K562 (cell line): ENCODE data around the gene SEMA4F. TPM values are rescaled to one million over a fixed set of nuclear protein-coding genes. Genes with fewer than 3 reads are reported as not detected.

ENCODE experiments used
- CXXC5 ChIP-seq: fragments of 250-450 bp; sonication (Bioruptor Pico); IDR thresholded peaks from 2 replicates; pipeline ENCODE4 v1.8.0; 2022; ENCODE audit warnings: inconsistent platforms, mild to moderate bottlenecking, moderate library complexity
- HEY1 ChIP-seq: fragments of 250-450 bp; sonication (Bioruptor Pico); IDR thresholded peaks from 2 replicates; pipeline ENCODE4 v1.5.0; 2020; ENCODE audit warnings: mild to moderate bottlenecking, moderate library complexity, borderline replicate concordance
- KAT2B ChIP-seq: IDR thresholded peaks from one replicate; pipeline ENCODE4 v1.6.1; 2012; ENCODE audit warnings: low read depth, mild to moderate bottlenecking, control low read depth, inconsistent platforms, low read length, moderate library complexity
- KAT8 ChIP-seq: fragments of 450-650 bp; IDR thresholded peaks from 2 replicates; pipeline ENCODE4 v1.6.1; 2016; ENCODE audit warnings: low read depth, mild to moderate bottlenecking
- MAFF ChIP-seq: IDR thresholded peaks from 2 replicates; pipeline ENCODE4 v1.6.1; 2012; ENCODE audit warnings: low read length, improper control_type of control experiment
- MAZ ChIP-seq, 2 experiments: fragments of 450-650 bp in 1 of 2; sonication (generic) in 1 of 2; formaldehyde crosslinking; IDR thresholded peaks in 1 of 2; conservative IDR thresholded peaks in 1 of 2; 2 replicates each; pipeline versions ENCODE4 v1.4.0 to v1.5.0; 2020; ENCODE audit warnings: mild to moderate bottlenecking in 1 of 2, missing genetic modification reagents in 1 of 2
- MYBL2 ChIP-seq, 2 experiments: fragments of 450-650 bp in 1 of 2; sonication (generic) in 1 of 2; formaldehyde crosslinking in 1 of 2; IDR thresholded peaks; 2 replicates each; pipeline versions ENCODE4 v1.6.1 to v1.8.1; 2017 to 2022; ENCODE audit warnings: borderline replicate concordance in 1 of 2, inconsistent platforms in 1 of 2, low read depth in 1 of 2, mild to moderate bottlenecking in 1 of 2, missing genetic modification reagents in 1 of 2, moderate library complexity in 1 of 2
- PCBP2 ChIP-seq: fragments of 200-400 bp; formaldehyde crosslinking; IDR thresholded peaks from 2 replicates; pipeline ENCODE4 v1.6.1; 2018; ENCODE audit warnings: low read length, low read depth, mild to moderate bottlenecking, moderate library complexity; ENCODE audit not compliant: poor library complexity, severe bottlenecking
- POLR2G ChIP-seq: fragments of 200-400 bp; formaldehyde crosslinking; IDR thresholded peaks from 2 replicates; pipeline ENCODE4 v1.6.1; 2017; ENCODE audit warnings: low read depth, mild to moderate bottlenecking, antibody characterized with exemption, low read length, moderate library complexity
- PTTG1 ChIP-seq: fragments of 450-650 bp; IDR thresholded peaks from 2 replicates; pipeline ENCODE4 v1.6.1; 2016; ENCODE audit warnings: low read depth, mild to moderate bottlenecking, missing genetic modification characterization, missing compliant biosample characterization
- TBL1XR1 ChIP-seq, 2 experiments: IDR thresholded peaks; 2 replicates each; pipeline ENCODE4 v1.6.1; 2012; ENCODE audit warnings: improper control_type of control experiment in 2 of 2, low read length in 2 of 2, mild to moderate bottlenecking in 1 of 2
- YY1 ChIP-seq, 3 experiments: IDR thresholded peaks; 2 replicates each; pipeline ENCODE4 v1.6.1; 2011; ENCODE audit warnings: low read length in 2 of 3, mild to moderate bottlenecking in 2 of 3, moderate library complexity in 2 of 3, borderline replicate concordance in 1 of 3, control low read depth in 1 of 3, low read depth in 1 of 3; ENCODE audit not compliant: insufficient read depth in 3 of 3, insufficient replicate concordance in 2 of 3, control insufficient read depth in 1 of 3, insufficient read length in 1 of 3; ENCODE audit errors: extremely low read depth in 1 of 3
- ZNF696 ChIP-seq: fragments of 250-450 bp; sonication (Bioruptor Pico); conservative IDR thresholded peaks from 2 replicates; pipeline ENCODE4 v1.4.0; 2020; ENCODE audit warnings: mild to moderate bottlenecking, moderate library complexity
- polyA plus RNA-seq, 8 experiments: library from polyadenylated mRNA; depleted of rRNA in 4 of 8; stranded (reverse) in 5 of 8; unstranded in 3 of 8; fragments of >200 nt; fragmentation: Nextera tagmentation in 2 of 8; fragmentation: Illumina TruSeq in 1 of 8; extraction: Ambion mirVana in 2 of 8; extraction: Trizol in 1 of 8; gene quantifications; 2 replicates each; pipeline versions ENCODE4 v1.2.1 to v1.2.3, GENCODE V29; 2011 to 2014; ENCODE audit warnings: inconsistent platforms in 1 of 8, missing spikeins in 1 of 8
- total RNA-seq, 7 experiments: library from RNA; depleted of rRNA in 6 of 7; stranded (reverse); fragments of >200 nt in 6 of 7; fragmentation: Illumina TruSeq in 2 of 7; extraction: Trizol in 2 of 7; gene quantifications; 2 replicates each; pipeline versions ENCODE4 v1.2.1 to v1.2.3, GENCODE V29; 2011 to 2021; ENCODE audit warnings: low replicate concordance in 1 of 7
- TF ChIP-seq, protein P1 (sequence below): IDR thresholded peaks from 2 replicates; pipeline ENCODE4 v1.6.1; 2011; ENCODE audit warnings: borderline replicate concordance, low read depth, mild to moderate bottlenecking, moderate library complexity, low read length; ENCODE audit not compliant: insufficient read depth, poor library complexity, severe bottlenecking
- TF ChIP-seq, protein P2 (sequence below): fragments of 450-650 bp; IDR thresholded peaks from one replicate; pipeline ENCODE4 v1.6.1; 2018; ENCODE audit warnings: mild to moderate bottlenecking, moderate library complexity; ENCODE audit not compliant: partially characterized antibody

SEMA4F gene
- total and polyA plus RNA-seq, 9 of the 15 experiments (the other 6 are each of a cell fraction or from before 2014, with no cell fraction given): 0.08 to 1.6 (median 0.33) TPM

DNA sequence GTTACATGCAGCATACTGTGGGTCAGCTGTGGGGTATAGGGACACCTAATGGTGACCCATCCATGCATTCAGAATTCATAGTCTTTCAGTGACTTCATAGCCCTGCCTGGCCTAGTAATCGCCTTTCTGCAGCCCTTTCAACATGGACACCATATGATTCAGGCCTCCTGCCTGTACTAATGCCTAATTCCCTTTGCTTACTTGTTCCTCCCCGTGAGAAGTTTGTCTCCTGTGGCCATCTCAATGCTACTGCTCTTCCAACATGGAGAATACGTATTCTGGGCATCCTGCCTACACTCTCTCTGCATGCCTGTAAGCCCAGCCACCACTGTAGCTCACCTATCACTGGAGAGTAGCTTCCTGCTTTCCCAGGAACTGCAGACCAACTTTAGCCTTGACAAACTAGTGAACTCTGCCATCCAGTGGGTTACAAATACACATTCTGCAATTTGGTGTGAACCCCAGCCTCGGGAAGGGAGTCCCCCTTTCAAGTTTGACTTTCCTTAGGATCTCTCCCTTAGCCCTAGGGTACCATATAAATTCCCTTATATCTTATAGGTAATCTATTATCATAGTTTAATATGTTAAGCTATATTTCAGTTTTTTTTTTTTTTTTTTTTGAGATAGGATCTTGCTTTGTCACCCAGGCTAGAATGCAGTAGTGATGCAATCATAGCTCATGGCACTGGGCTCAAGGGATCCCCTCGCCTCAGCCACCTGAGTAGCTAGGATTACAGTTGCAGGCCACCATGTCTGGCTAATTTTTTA lies 28.2 kb upstream of the SEMA4F start (continued):
- TF ChIP-seq, protein P1, sequence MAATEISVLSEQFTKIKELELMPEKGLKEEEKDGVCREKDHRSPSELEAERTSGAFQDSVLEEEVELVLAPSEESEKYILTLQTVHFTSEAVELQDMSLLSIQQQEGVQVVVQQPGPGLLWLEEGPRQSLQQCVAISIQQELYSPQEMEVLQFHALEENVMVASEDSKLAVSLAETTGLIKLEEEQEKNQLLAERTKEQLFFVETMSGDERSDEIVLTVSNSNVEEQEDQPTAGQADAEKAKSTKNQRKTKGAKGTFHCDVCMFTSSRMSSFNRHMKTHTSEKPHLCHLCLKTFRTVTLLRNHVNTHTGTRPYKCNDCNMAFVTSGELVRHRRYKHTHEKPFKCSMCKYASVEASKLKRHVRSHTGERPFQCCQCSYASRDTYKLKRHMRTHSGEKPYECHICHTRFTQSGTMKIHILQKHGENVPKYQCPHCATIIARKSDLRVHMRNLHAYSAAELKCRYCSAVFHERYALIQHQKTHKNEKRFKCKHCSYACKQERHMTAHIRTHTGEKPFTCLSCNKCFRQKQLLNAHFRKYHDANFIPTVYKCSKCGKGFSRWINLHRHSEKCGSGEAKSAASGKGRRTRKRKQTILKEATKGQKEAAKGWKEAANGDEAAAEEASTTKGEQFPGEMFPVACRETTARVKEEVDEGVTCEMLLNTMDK: no peak
- TF ChIP-seq HEY1 (CRISPR knock-in tag): no peak
- TF ChIP-seq CXXC5 (CRISPR knock-in tag): 0 out of 2 replicates have a peak, but pooled peaks have one; percentile 17
- TF ChIP-seq PTTG1 (tag): no peak; the same call in 1 of the 2 replicates
- TF ChIP-seq MAZ (CRISPR knock-in tag; conservative IDR thresholded peaks at IDR 0.05 in 1 of 2, IDR thresholded peaks at IDR 0.05 in 1 of 2): 0 out of 4 replicates have a peak, but pooled peaks of 1 of the 2 experiments have one; percentile 36
- no peak for TF ChIP-seq KAT2B
- no peak for TF ChIP-seq POLR2G
- no peak for TF ChIP-seq MYBL2 (IDR thresholded peaks at IDR 0.05; ENCODE audit: low read depth)
- no peak for TF ChIP-seq MYBL2 (CRISPR knock-in tag; IDR thresholded peaks at IDR 0.05; ENCODE audit: borderline replicate concordance)
- TF ChIP-seq ZNF696 (CRISPR knock-in tag): no peak
- peak; percentile 64 for TF ChIP-seq MAFF
- TF ChIP-seq TBL1XR1 (IDR thresholded peaks at IDR 0.05; ENCODE audit: low read length in 2 of 2): no peak
- TF ChIP-seq, protein P2, sequence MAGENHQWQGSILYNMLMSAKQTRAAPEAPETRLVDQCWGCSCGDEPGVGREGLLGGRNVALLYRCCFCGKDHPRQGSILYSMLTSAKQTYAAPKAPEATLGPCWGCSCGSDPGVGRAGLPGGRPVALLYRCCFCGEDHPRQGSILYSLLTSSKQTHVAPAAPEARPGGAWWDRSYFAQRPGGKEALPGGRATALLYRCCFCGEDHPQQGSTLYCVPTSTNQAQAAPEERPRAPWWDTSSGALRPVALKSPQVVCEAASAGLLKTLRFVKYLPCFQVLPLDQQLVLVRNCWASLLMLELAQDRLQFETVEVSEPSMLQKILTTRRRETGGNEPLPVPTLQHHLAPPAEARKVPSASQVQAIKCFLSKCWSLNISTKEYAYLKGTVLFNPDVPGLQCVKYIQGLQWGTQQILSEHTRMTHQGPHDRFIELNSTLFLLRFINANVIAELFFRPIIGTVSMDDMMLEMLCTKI: no peak
- TF ChIP-seq YY1 (IDR thresholded peaks at IDR 0.05; ENCODE audit: borderline replicate concordance in 1 of 3, control insufficient read depth in 1 of 3, extremely low read depth in 1 of 3, insufficient read depth in 3 of 3, insufficient read length in 1 of 3, insufficient replicate concordance in 2 of 3, low read depth in 1 of 3, low read length in 2 of 3): no peak
- TF ChIP-seq PCBP2: no peak
- no peak for TF ChIP-seq KAT8
